Measurements from ENCODE around the gene ITIH4.
A peak's percentile ranks its signal among the peaks of the same experiment; 100 is the strongest.

Gene ITIH4

DNA sequence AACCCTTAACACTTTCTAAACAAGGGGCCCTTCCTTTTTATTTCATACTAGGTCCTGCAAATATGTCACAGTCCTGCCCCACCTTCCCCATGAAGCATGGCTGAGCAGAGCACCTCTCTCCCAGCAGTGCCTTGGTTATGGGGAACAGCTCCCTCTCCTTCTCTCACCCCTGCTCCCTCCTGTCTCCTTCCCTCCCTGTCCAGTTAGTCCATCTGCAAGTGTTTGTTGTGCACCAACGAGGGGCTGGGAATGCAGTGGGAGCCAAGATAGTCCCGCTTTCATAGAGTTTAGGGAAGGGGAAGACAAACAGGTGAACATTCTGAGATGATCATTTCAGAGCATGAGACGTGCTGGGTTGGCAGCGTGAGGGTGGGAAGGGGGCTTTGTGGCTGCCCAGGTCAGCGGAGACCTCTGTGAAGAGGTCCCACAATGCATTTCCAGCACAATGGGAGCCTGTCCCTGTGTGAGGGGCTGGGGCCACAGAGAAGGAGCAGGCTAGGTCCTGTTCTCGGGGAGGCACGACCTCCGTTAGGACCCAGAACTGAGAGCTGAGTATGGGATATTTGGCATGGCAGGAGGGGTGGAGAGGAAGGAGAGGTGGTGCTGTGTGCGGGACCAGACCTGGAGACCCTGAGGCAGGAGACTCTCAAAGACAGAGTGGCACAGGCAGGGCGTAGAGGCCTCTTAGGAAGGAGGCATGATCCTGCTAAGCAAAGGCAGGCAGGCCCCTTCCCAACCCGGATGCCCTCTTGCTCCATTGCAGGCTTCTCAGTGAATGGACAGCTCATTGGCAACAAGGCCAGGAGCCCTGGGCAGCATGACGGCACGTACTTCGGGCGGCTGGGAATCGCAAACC lies 41.4 kb downstream of the ITIH4 start:
- Histone ChIP-seq H3K79me1 (ENCODE audit: low read depth, low read length) (no peaks in the 10 kb centered on the region), H2AFZ (ENCODE audit: low read length) (peak overlapping the region; percentile 49), H3K27me3 (ENCODE audit: control insufficient read depth in 3 of 3, insufficient read depth in 3 of 3, low read depth in 1 of 3, low read length in 3 of 3) (peaks cover 0 to 14% (median 0%) of the 10 kb centered on the region in 3 experiments), H2BK12ac (ENCODE audit: low read length) (no peak overlapping the region), H4K8ac (ENCODE audit: low read depth, low read length) (no peak overlapping the region), H2BK120ac (ENCODE audit: low read depth, low read length) (no peak overlapping the region), H4K91ac (ENCODE audit: low read depth, low read length, poor library complexity) (no peak overlapping the region), H3K14ac (ENCODE audit: low read length) (peak overlapping the region; percentile 23), H2BK15ac (ENCODE audit: low read length) (no peak overlapping the region), H3K4me2 (ENCODE audit: insufficient read depth, low read length, poor library complexity, severe bottlenecking) (no peak overlapping the region), H3K18ac (ENCODE audit: low read length) (peak overlapping the region; percentile 49), H3K4ac (ENCODE audit: low read length) (no peak overlapping the region), H3K36me3 (replicated peaks in 1 of 2; ENCODE audit: control insufficient read depth in 2 of 2, insufficient read depth in 2 of 2, low read length in 2 of 2) (no peaks in the 10 kb centered on the region), H3K4me3 (ENCODE audit: low read length in 2 of 2) (no peak overlapping the region), H3K9ac (ENCODE audit: low read depth, low read length, poor library complexity) (peak overlapping the region; percentile 9), H2BK5ac (ENCODE audit: low read length) (no peak overlapping the region), H3K9me3 (replicated peaks in 1 of 2; ENCODE audit: control insufficient read depth in 2 of 2, insufficient read depth in 1 of 2, low read depth in 1 of 2, low read length in 2 of 2) (no peaks in the 10 kb centered on the region), H2AK5ac (ENCODE audit: low read depth, low read length) (no peak overlapping the region), H3K23ac (ENCODE audit: low read depth, low read length, poor library complexity) (no peak overlapping the region), H3K4me1 (ENCODE audit: control insufficient read depth in 2 of 2, insufficient read depth in 1 of 2, low read depth in 1 of 2, low read length in 2 of 2) (peaks cover 0 to 4% of the 10 kb centered on the region in 2 donors), H3K27ac (replicated peaks; ENCODE audit: low read length) (no peak overlapping the region)
- no peak for DNase-seq (ENCODE audit: low spot score)
- WGBS, 2 donors (ENCODE audit: extremely low coverage in 2 of 2, insufficient read length in 2 of 2, insufficient replicate concordance in 1 of 2), result no CpG with 5 or more reads among the region's 16 CpGs

DNA sequence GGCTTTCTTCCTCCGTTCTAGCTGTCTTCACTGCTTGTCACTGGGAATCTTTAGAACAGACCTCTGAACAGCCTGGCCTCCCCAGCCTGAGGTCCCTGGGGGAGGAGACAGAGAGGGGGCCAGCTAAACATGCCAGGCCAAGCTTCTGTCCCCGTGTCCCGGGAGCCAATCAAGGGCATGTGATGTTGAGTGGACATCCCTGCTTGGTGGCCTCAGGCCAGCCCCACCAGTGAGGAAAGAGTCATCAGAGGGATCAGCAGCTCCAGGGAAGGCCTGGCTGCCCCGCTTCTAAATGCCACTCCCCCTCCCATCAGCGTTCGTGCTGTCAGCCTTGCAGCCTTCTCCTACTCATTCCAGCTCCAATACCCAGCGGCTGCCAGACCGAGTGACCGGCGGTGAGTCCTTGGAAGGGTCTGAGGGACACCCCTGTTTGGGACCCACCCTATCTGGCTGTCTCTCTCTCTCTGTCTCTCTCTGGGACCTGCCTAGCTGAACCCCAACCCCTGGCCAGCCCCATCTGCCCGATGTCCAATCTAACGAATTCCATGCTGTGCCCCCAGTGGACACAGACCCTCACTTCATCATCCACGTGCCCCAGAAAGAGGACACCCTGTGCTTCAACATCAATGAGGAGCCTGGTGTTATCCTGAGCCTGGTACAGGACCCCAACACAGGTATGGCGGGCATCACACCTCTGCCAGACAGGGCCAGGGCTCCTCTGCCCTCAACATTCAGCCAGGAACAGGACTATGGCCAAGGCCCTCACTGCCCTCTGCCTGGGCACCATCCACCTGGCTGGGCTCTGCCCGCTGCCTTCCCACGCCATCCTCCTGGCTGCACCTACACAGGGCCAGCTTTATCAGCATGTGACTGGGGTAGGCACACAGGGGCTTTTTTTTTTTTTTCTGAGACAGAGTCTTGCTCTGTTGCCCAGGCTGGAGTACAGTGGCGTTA lies 42.5 kb downstream of the ITIH4 start:
- peak overlapping the region; percentile 19 for H4K8ac ChIP-seq (ENCODE audit: low read depth, low read length)
- H2BK5ac ChIP-seq (ENCODE audit: low read length), result no peak overlapping the region
- no peak overlapping the region for H3K9ac ChIP-seq (ENCODE audit: low read depth, low read length, poor library complexity)
- H3K18ac ChIP-seq (ENCODE audit: low read length), result peak overlapping the region; percentile 39
- no peak overlapping the region for H2BK120ac ChIP-seq (ENCODE audit: low read depth, low read length)
- H3K4me2 ChIP-seq (ENCODE audit: insufficient read depth, low read length, poor library complexity, severe bottlenecking), result no peak overlapping the region
- peaks cover 0 to 3% of the 10 kb centered on the region in 2 donors for H3K4me1 ChIP-seq (ENCODE audit: control insufficient read depth in 2 of 2, insufficient read depth in 1 of 2, low read depth in 1 of 2, low read length in 2 of 2)
- peaks cover 0 to 17% (median 0%) of the 10 kb centered on the region in 3 experiments for H3K27me3 ChIP-seq (ENCODE audit: control insufficient read depth in 3 of 3, insufficient read depth in 3 of 3, low read depth in 1 of 3, low read length in 3 of 3)
- H2AFZ ChIP-seq (ENCODE audit: low read length), result peak overlapping the region; percentile 42
- no peaks in the 10 kb centered on the region for H3K9me3 ChIP-seq (replicated peaks in 1 of 2; ENCODE audit: control insufficient read depth in 2 of 2, insufficient read depth in 1 of 2, low read depth in 1 of 2, low read length in 2 of 2)
- no peak overlapping the region for H3K4me3 ChIP-seq (ENCODE audit: low read length in 2 of 2)
- H3K23ac ChIP-seq (ENCODE audit: low read depth, low read length, poor library complexity), result no peak overlapping the region
- H2BK12ac ChIP-seq (ENCODE audit: low read length), result no peak overlapping the region
- no peak overlapping the region for H3K14ac ChIP-seq (ENCODE audit: low read length)
- no peaks in the 10 kb centered on the region for H3K36me3 ChIP-seq (replicated peaks in 1 of 2; ENCODE audit: control insufficient read depth in 2 of 2, insufficient read depth in 2 of 2, low read length in 2 of 2)
- H3K27ac ChIP-seq (replicated peaks; ENCODE audit: low read length), result no peak overlapping the region
- H2AK5ac ChIP-seq (ENCODE audit: low read depth, low read length), result no peak overlapping the region
- no peaks in the 10 kb centered on the region for H3K79me1 ChIP-seq (ENCODE audit: low read depth, low read length)
- no peak overlapping the region for H2BK15ac ChIP-seq (ENCODE audit: low read length)
- DNase-seq (ENCODE audit: low spot score), result no peak
- WGBS, 2 donors (ENCODE audit: extremely low coverage in 2 of 2, insufficient read length in 2 of 2, insufficient replicate concordance in 1 of 2), result no CpG with 5 or more reads among the region's 17 CpGs
- H3K4ac ChIP-seq (ENCODE audit: low read length), result no peak overlapping the region
- H4K91ac ChIP-seq (ENCODE audit: low read depth, low read length, poor library complexity), result no peak overlapping the region

DNA sequence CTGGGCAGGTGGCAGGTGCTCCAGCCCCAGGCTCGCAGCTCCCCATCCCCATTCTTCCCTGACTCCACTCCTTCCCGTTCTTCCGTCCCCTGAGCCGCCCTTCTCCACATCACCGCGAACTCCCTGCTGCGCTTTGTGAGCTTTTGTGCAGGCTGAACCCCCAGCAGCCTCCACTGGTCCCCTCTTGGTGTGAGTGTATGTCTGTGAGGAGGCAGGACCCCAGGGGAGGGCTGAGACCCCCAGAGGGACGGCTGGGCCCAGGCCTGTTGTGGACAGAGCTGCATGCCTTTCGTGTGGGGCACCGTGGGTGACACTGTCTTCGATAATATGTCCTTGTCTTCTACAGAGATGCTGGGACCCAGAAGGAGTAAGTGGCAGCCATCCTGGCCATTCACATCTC lies 43.2 kb downstream of the ITIH4 start:
- Histone ChIP-seq H3K4me3 (ENCODE audit: low read length in 2 of 2) (no peak overlapping the region), H2AFZ (ENCODE audit: low read length) (peak overlapping the region; percentile 42), H2BK15ac (ENCODE audit: low read length) (no peak overlapping the region), H3K4ac (ENCODE audit: low read length) (no peak overlapping the region), H3K79me1 (ENCODE audit: low read depth, low read length) (no peaks in the 10 kb centered on the region), H3K14ac (ENCODE audit: low read length) (no peak overlapping the region), H4K91ac (ENCODE audit: low read depth, low read length, poor library complexity) (no peak overlapping the region), H3K9ac (ENCODE audit: low read depth, low read length, poor library complexity) (no peak overlapping the region), H2AK5ac (ENCODE audit: low read depth, low read length) (no peak overlapping the region), H4K8ac (ENCODE audit: low read depth, low read length) (peak overlapping the region; percentile 19), H3K18ac (ENCODE audit: low read length) (peak overlapping the region; percentile 11), H3K36me3 (replicated peaks in 1 of 2; ENCODE audit: control insufficient read depth in 2 of 2, insufficient read depth in 2 of 2, low read length in 2 of 2) (no peaks in the 10 kb centered on the region), H3K27me3 (ENCODE audit: control insufficient read depth in 3 of 3, insufficient read depth in 3 of 3, low read depth in 1 of 3, low read length in 3 of 3) (peaks cover 0 to 16% (median 0%) of the 10 kb centered on the region in 3 experiments), H3K23ac (ENCODE audit: low read depth, low read length, poor library complexity) (no peak overlapping the region), H3K9me3 (replicated peaks in 1 of 2; ENCODE audit: control insufficient read depth in 2 of 2, insufficient read depth in 1 of 2, low read depth in 1 of 2, low read length in 2 of 2) (no peaks in the 10 kb centered on the region), H3K27ac (replicated peaks; ENCODE audit: low read length) (no peak overlapping the region), H2BK5ac (ENCODE audit: low read length) (no peak overlapping the region), H3K4me1 (ENCODE audit: control insufficient read depth in 2 of 2, insufficient read depth in 1 of 2, low read depth in 1 of 2, low read length in 2 of 2) (peaks cover 0 to 3% of the 10 kb centered on the region in 2 donors), H2BK120ac (ENCODE audit: low read depth, low read length) (no peak overlapping the region), H3K4me2 (ENCODE audit: insufficient read depth, low read length, poor library complexity, severe bottlenecking) (no peak overlapping the region), H2BK12ac (ENCODE audit: low read length) (no peak overlapping the region)
- no CpG with 5 or more reads among the region's 11 CpGs for WGBS, 2 donors (ENCODE audit: extremely low coverage in 2 of 2, insufficient read length in 2 of 2, insufficient replicate concordance in 1 of 2)
- no peak for DNase-seq (ENCODE audit: low spot score)

All from neuronal stem cell (in vitro differentiated cells).